HL-60 (cell line): ENCODE results near the gene PRKAG2.
"Not testable (repeated sequence)": the region's sequence is repeated elsewhere in the genome, so short reads cannot be mapped to it uniquely, and the experiment has no call there.

Source experiments
- DNase-seq, 2 experiments: peaks; one replicate each; pipeline ENCODE4 v3.0.0-alpha.2; 2010 to 2020; ENCODE audit warnings: low read depth in 1 of 2, low spot score in 1 of 2
- H3K27ac ChIP-seq: fragments of 250-450 bp; sonication (Bioruptor Pico); replicated peaks from 2 replicates; pipeline ENCODE4 v1.5.1; 2020; ENCODE audit warnings: mild to moderate bottlenecking, moderate library complexity
- H3K27me3 ChIP-seq: fragments of 250-450 bp; sonication (Bioruptor Pico); 2 replicates; pipeline ENCODE4 v1.5.1; 2021; ENCODE audit warnings: mild to moderate bottlenecking, moderate library complexity; ENCODE audit not compliant: insufficient read depth, poor library complexity, severe bottlenecking
- H3K4me3 ChIP-seq: replicated peaks from 2 replicates; pipeline ENCODE4 v1.5.1; 2011; ENCODE audit warnings: mild to moderate bottlenecking, control low read depth, low read length; ENCODE audit not compliant: insufficient read depth
- GABPA ChIP-seq: IDR thresholded peaks from 2 replicates; pipeline ENCODE4 v1.6.1; 2012; ENCODE audit warnings: low read depth
- POLR2AphosphoS5 ChIP-seq: IDR thresholded peaks from 2 replicates; pipeline ENCODE4 v1.6.1; 2012; ENCODE audit warnings: low read depth
- SPI1 ChIP-seq: IDR thresholded peaks from 2 replicates; pipeline ENCODE4 v1.6.1; 2012; ENCODE audit warnings: low read depth, mild to moderate bottlenecking, borderline replicate concordance
- TF ChIP-seq, protein P1 (sequence below): IDR thresholded peaks from one replicate; pipeline ENCODE4 v1.5.1; 2011; ENCODE audit warnings: low read length, control low read depth, inconsistent platforms; ENCODE audit not compliant: insufficient read depth
- TF ChIP-seq, protein P2 (sequence below): IDR thresholded peaks from 2 replicates; pipeline ENCODE4 v1.6.1; 2012; ENCODE audit warnings: low read depth; ENCODE audit not compliant: insufficient replicate concordance

Gene PRKAG2

DNA sequence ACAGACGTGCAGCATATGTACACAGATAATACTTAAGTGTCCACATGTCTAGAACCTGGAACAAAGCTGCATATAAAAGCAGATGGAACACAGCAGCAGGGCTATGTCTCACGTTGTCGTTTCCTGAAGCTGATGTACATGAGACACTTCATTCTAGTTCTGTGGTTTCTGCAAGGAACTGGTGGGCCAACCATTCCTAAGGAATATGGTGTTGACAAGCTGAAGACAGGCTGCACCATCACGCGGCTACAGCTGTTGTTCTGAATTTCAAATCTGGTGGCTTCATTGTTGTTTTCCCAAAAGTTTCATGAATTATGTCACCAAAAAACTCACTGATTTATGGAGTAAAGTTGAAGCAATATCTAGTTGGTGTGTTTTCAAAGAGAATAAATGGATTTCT is 33.7 kb downstream of the PRKAG2 start:
- TF ChIP-seq POLR2AphosphoS5 (no peak), SPI1 (no peak), GABPA (no peak)
- TF ChIP-seq, protein P1, sequence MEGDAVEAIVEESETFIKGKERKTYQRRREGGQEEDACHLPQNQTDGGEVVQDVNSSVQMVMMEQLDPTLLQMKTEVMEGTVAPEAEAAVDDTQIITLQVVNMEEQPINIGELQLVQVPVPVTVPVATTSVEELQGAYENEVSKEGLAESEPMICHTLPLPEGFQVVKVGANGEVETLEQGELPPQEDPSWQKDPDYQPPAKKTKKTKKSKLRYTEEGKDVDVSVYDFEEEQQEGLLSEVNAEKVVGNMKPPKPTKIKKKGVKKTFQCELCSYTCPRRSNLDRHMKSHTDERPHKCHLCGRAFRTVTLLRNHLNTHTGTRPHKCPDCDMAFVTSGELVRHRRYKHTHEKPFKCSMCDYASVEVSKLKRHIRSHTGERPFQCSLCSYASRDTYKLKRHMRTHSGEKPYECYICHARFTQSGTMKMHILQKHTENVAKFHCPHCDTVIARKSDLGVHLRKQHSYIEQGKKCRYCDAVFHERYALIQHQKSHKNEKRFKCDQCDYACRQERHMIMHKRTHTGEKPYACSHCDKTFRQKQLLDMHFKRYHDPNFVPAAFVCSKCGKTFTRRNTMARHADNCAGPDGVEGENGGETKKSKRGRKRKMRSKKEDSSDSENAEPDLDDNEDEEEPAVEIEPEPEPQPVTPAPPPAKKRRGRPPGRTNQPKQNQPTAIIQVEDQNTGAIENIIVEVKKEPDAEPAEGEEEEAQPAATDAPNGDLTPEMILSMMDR = no peak
- TF ChIP-seq, protein P2, sequence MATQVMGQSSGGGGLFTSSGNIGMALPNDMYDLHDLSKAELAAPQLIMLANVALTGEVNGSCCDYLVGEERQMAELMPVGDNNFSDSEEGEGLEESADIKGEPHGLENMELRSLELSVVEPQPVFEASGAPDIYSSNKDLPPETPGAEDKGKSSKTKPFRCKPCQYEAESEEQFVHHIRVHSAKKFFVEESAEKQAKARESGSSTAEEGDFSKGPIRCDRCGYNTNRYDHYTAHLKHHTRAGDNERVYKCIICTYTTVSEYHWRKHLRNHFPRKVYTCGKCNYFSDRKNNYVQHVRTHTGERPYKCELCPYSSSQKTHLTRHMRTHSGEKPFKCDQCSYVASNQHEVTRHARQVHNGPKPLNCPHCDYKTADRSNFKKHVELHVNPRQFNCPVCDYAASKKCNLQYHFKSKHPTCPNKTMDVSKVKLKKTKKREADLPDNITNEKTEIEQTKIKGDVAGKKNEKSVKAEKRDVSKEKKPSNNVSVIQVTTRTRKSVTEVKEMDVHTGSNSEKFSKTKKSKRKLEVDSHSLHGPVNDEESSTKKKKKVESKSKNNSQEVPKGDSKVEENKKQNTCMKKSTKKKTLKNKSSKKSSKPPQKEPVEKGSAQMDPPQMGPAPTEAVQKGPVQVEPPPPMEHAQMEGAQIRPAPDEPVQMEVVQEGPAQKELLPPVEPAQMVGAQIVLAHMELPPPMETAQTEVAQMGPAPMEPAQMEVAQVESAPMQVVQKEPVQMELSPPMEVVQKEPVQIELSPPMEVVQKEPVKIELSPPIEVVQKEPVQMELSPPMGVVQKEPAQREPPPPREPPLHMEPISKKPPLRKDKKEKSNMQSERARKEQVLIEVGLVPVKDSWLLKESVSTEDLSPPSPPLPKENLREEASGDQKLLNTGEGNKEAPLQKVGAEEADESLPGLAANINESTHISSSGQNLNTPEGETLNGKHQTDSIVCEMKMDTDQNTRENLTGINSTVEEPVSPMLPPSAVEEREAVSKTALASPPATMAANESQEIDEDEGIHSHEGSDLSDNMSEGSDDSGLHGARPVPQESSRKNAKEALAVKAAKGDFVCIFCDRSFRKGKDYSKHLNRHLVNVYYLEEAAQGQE = no peak
- Histone ChIP-seq H3K27me3 (no peaks in the 10 kb centered on the region), H3K27ac (no peak overlapping the region), H3K4me3 (no peak overlapping the region)
- DNase-seq = no peak

DNA sequence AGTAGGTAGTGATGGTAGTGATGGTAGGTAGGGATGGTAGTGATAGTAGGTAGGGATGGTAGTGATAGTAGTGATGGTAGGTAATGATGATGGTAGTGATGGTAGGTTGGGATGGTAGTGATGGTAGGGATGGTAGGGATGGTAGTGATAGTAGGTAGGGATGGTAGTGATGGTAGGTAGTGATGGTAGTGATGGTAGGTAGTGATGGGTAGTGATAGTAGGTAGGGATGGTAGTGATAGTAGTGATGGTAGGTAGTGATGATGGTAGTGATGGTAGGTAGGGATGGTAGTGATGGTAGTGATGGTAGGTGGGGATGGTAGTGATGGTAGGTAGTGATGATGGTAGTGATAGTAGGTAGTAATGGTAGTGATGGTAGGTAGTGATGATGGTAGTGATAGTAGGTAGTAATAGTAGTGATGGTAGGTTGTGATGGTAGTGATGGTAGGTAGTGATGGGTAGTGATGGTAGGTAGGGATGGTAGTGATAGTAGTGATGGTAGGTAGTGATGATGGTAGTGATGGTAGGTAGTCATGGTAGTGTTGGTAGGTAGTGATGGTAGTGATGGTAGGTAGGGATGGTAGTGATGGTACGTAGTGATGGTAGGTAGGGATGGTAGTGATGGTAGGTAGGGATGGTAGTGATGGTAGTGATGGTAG is 35.4 kb downstream of the PRKAG2 start:
- H3K27ac ChIP-seq, H3K27me3 ChIP-seq, DNase-seq, H3K4me3 ChIP-seq: not testable (repeated sequence)

DNA sequence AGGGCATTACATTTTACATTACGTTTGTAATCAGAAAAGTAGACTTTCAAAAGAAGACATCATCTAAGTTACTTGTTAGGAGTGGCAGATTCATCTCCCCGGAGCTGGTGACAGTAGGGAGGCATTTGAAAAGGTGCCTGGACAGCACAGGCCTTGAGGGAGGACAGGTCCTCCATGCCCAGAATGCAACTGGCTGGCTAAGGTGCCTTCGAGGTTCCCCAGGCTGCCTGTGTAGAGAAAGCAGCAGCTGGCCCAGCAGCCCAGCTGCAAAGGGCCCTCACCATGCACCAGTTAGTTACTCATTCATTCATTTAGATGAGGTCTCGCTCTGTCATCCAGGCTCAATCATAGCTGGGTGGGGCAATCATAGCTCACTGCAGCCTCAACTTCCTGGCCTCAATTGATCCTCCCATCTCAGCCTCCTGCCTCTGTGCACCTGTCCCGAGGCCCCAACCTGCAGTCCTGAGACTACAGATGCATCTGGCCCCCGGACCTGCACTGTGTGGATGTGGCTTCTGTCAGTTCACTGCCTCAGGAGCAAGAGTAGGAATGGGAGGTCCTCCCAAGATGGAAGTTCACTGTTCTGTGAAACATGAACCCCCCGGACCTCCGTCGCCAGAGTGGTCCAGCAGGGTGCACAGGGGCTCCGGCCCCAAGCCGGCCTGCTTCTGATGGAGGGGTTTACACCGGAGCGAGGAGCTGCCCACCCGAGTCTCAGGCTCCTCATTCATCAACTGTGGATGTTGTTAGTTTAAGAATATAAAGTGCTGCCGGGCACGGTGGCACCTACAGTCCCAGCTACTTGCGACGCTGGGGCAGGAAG is 36.6 kb downstream of the PRKAG2 start:
- Histone ChIP-seq H3K27ac (peak overlapping the region; percentile 84), H3K27me3 (no peaks in the 10 kb centered on the region), H3K4me3 (no peak overlapping the region)
- no peak for DNase-seq
- TF ChIP-seq, protein P1 = no peak
- TF ChIP-seq GABPA (no peak), POLR2AphosphoS5 (no peak), SPI1 (no peak)
- TF ChIP-seq, protein P2 = no peak

DNA sequence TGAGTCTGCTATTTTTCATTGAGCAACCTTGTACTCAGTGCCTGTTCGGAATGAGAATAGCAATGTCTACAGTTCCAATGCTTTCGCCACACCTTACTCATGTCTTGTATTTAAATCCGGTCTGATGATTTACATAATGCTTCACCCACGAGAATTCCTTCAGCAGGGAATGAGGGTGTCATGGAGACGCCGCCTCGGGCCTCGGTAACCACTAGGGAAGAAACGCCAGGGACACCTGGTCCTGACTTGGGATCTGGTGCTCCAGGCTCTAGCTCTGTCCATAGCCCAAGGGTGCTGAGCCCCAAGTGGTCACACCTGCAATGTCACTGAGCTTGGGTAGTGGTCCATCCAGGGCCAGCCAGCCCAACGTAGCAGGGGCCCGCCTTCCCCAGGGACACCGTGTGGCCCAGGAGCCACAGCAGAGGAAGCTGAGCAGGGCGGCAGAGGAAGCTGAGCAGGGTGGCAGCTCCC is 37.4 kb downstream of the PRKAG2 start:
- peak overlapping the region; percentile 21 for H3K4me3 ChIP-seq
- no peak for TF ChIP-seq SPI1
- TF ChIP-seq, protein P1 = no peak
- TF ChIP-seq POLR2AphosphoS5 = 0 out of 2 replicates have a peak, but pooled peaks have one; percentile 4
- TF ChIP-seq, protein P2 = peak; percentile 82
- no peak for TF ChIP-seq GABPA
- peak overlapping the region; percentile 84 for H3K27ac ChIP-seq
- H3K27me3 ChIP-seq = no peaks in the 10 kb centered on the region
- peak; percentile 48 to 51 for DNase-seq
